Tibial nerve (tissue), 4 donors: ENCODE data around the gene FOLR3. TPM values are rescaled to one million over a fixed set of nuclear protein-coding genes. Genes with fewer than 3 reads are reported as not detected.
A peak's percentile ranks its signal among the peaks of the same experiment; 100 is the strongest.

Experiments
- DNase-seq, 2 donors: peaks; one replicate each; pipeline ENCODE4 v3.0.0-alpha.2; 2019; ENCODE audit warnings: low spot score in 2 of 2
- H3K27ac ChIP-seq, 4 donors: fragments of 200-600 bp; sonication (generic) in 3 of 4; one replicate each; pipeline ENCODE4 v1.5.1; 2017 to 2019; ENCODE audit warnings: mild to moderate bottlenecking in 1 of 4
- H3K27me3 ChIP-seq, 2 donors: fragments of 200-600 bp; sonication (generic) in 1 of 2; one replicate each; pipeline versions ENCODE4 v1.5.1 to v1.6.0; 2017 to 2019
- H3K36me3 ChIP-seq, 3 donors: fragments of 200-600 bp; sonication (generic); one replicate each; pipeline ENCODE4 v1.5.1; 2018 to 2019
- H3K4me1 ChIP-seq, 4 donors: fragments of 200-600 bp; sonication (generic) in 3 of 4; one replicate each; pipeline ENCODE4 v1.5.1; 2017 to 2019
- H3K4me3 ChIP-seq, 4 donors: fragments of 200-600 bp; sonication (generic) in 3 of 4; one replicate each; pipeline ENCODE4 v1.5.1; 2017 to 2019; ENCODE audit warnings: mild to moderate bottlenecking in 1 of 4, moderate library complexity in 1 of 4
- H3K9me3 ChIP-seq, 4 donors: fragments of 200-600 bp; sonication (generic) in 3 of 4; one replicate each; pipeline ENCODE4 v1.5.1; 2017 to 2019
- EP300 ChIP-seq, 2 donors: sonication (generic); formaldehyde crosslinking; IDR thresholded peaks; one replicate each; pipeline ENCODE4 v1.6.1; 2017; ENCODE audit warnings: antibody characterized with exemption in 2 of 2, mild to moderate bottlenecking in 1 of 2
- POLR2A ChIP-seq, 2 donors: fragments of 450-650 bp; IDR thresholded peaks; one replicate each; pipeline ENCODE4 v1.6.1; 2017; ENCODE audit warnings: antibody characterized with exemption in 2 of 2, mild to moderate bottlenecking in 2 of 2, moderate library complexity in 2 of 2
- WGBS, 2 donors: methylation state at CpG; one replicate each; pipeline ENCODE4 v1.1.5; 2018; 5-methylcytosine and 5-hydroxymethylcytosine counted together
- total RNA-seq, 4 donors: library from RNA; depleted of rRNA; stranded (reverse); fragments of >200 nt; gene quantifications; one replicate each; pipeline ENCODE4 v1.1.0, GENCODE V29; 2016
- TF ChIP-seq, protein P1 (sequence below), 5 experiments: fragments of 200-600 bp in 3 of 5; fragments of 450-650 bp in 2 of 5; sonication (generic) in 3 of 5; IDR thresholded peaks; one replicate each; pipeline ENCODE4 v1.5.1; 2016 to 2019; ENCODE audit warnings: antibody characterized with exemption in 5 of 5, mild to moderate bottlenecking in 3 of 5, moderate library complexity in 2 of 5

FOLR3 gene
- total RNA-seq, 4 donors from 2014 or later = 0.63 TPM; not detected in 3

DNA sequence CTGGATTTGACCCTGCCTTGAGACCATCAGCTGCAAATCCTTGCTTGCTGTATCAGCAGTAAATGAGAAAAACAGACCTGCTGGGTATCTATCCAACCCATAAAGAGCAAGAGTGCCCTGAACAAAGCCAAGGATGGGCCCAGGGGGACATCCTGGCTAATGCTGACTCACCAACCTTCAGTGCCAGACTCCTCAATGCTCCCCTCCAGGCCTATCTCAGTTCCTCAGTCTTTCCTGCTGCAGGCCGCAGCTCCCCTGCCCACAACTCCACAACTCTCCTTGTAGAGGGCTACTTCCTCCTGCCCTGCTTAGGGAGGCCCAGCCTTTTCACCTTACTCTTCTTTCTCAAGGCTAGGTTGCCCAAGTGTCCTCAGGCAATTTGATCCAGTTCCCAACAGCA, 35.1 kb upstream of the FOLR3 start:
- Histone ChIP-seq H3K9me3 (no peaks in the 10 kb centered on the region), H3K4me1 (peaks cover 2 to 45% (median 25%) of the 10 kb centered on the region in 4 donors), H3K4me3 (no peak overlapping the region), H3K27me3 (no peaks in the 10 kb centered on the region), H3K36me3 (peaks cover 0 to 56% (median 21%) of the 10 kb centered on the region in 3 donors), H3K27ac (peak overlapping the region in 2 of 4 donors; percentile 15 to 48)
- TF ChIP-seq POLR2A (IDR thresholded peaks at IDR 0.05) (no peak), EP300 (IDR thresholded peaks at IDR 0.05) (no peak)
- TF ChIP-seq, protein P1, sequence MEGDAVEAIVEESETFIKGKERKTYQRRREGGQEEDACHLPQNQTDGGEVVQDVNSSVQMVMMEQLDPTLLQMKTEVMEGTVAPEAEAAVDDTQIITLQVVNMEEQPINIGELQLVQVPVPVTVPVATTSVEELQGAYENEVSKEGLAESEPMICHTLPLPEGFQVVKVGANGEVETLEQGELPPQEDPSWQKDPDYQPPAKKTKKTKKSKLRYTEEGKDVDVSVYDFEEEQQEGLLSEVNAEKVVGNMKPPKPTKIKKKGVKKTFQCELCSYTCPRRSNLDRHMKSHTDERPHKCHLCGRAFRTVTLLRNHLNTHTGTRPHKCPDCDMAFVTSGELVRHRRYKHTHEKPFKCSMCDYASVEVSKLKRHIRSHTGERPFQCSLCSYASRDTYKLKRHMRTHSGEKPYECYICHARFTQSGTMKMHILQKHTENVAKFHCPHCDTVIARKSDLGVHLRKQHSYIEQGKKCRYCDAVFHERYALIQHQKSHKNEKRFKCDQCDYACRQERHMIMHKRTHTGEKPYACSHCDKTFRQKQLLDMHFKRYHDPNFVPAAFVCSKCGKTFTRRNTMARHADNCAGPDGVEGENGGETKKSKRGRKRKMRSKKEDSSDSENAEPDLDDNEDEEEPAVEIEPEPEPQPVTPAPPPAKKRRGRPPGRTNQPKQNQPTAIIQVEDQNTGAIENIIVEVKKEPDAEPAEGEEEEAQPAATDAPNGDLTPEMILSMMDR (IDR thresholded peaks at IDR 0.05) = no peak
- DNase-seq = no peak
- WGBS, 2 donors = 76 to 79% methylated on average over 1 of the region's 1 CpG

DNA sequence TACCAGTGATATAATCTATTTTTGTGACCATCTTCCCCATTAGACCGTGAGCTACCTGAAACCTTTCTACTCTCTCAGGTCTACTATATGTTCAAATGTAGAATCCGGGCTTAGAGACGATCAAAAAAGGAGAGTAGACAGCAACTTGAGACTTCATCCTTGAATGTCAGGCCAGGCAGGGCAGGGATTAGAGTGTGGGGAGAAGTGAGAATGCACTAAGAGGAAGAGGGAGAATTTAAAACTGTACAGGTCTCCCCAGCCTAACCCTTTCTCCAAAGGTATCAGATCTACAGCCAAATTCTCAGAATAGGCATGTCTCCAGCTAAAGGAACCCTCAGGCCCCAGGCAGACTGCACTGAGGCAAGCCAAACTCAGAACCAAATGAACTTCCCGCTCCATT, 33.4 kb upstream of the FOLR3 start:
- peaks cover 0 to 39% (median 14%) of the 10 kb centered on the region in 3 donors for H3K36me3 ChIP-seq
- H3K4me3 ChIP-seq = peak overlapping the region; percentile 81 to 92 (median 85)
- TF ChIP-seq EP300 (IDR thresholded peaks at IDR 0.05) (no peak), POLR2A (IDR thresholded peaks at IDR 0.05) (no peak)
- TF ChIP-seq, protein P1 (IDR thresholded peaks at IDR 0.05) = no peak
- 44 to 53% methylated on average over 4 of the region's 4 CpGs for WGBS, 2 donors
- H3K27ac ChIP-seq = peak overlapping the region; percentile 90 to 97 (median 94)
- no peaks in the 10 kb centered on the region for H3K27me3 ChIP-seq
- DNase-seq = no peak
- peaks cover 2 to 45% (median 25%) of the 10 kb centered on the region in 4 donors for H3K4me1 ChIP-seq
- H3K9me3 ChIP-seq = no peaks in the 10 kb centered on the region

DNA sequence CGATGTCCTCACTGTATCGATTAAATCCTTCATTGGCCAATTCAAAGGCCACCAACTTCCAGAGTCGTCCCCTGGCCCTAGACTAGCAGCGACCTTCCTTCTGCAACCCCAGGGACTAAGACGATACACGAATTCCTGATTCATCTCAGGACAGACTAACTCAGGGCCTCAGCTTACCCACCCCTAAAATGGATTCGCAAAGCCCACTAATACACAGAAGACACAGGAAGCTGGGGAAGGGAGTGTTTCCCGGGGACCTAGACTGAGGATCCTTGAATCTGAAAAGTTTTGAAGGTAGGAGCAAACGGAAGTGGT, 32.9 kb upstream of the FOLR3 start:
- no peaks in the 10 kb centered on the region for H3K9me3 ChIP-seq
- WGBS, 2 donors = 2 to 4% methylated on average over 9 of the region's 9 CpGs

DNA sequence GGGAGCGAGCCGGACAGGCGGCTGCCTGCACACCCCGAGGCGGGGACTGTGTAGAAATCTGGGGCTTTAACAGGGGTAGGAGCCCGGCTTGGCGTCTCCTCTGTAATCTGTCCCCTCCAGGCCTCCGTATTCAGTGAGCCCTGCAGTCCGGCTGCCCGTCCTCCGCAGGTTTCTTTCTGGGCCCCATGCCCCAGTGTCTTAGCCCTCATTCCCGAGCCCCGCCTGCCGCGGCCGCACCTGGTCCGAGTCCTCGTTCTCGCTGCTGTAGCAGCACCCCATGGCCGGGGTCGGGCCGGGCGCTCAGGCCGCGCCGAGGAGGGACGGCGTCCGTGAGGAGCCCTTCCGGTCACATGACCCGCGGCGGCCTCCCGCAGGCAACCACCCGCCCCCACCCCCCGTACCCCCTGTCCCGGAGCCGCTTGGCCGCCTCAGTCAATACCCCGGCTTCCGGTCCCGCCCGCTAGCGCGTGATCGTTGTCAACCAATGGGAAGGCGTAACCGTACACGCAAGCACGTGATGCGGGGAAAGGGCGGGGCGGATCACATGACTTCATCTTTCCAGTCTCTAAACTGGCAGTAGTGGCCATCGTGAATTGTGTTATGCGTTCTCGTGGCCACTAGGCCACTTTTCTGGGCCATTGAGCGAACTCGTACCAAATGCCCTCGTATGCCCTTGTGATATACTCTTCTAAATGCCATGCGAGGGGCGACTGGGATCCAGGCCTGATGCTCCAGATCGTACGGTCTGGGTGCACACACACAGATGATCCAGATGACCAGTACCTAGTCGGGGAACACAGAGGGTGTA, 32.4 kb upstream of the FOLR3 start, which contains the start of gene LAMTOR1:
Gene LAMTOR1, minus strand, starts transcription at position 352 of the 808 bp plus-strand sequence. Its CDS starts 73 bp downstream, at position 279.
- TF ChIP-seq POLR2A (IDR thresholded peaks at IDR 0.05) (peak; percentile 36 to 83), EP300 (IDR thresholded peaks at IDR 0.05) (peak; percentile 52 to 96)
- TF ChIP-seq, protein P1 (IDR thresholded peaks at IDR 0.05) = peak; percentile 19 to 75 (median 38)
- Histone ChIP-seq H3K27ac (peak within 1 kb of the TSS; percentile 90 to 97 (median 94)), H3K4me3 (peak within 1 kb of the TSS; percentile 81 to 92 (median 85)), H3K9me3 (no peaks in the 10 kb centered on the region), H3K36me3 (peaks cover 0 to 37% (median 4%) of the 10 kb centered on the region in 3 donors), H3K27me3 (no peaks in the 10 kb centered on the region), H3K4me1 (peaks cover 2 to 45% (median 25%) of the 10 kb centered on the region in 4 donors)
- DNase-seq = peak; percentile 100
- WGBS, 2 donors = 2 to 3% methylated on average over 31 to 52 of the region's 64 CpGs

More for the DNA sequence above, 32.9 kb upstream of the FOLR3 start:
- H3K4me1 ChIP-seq = peaks cover 2 to 45% (median 25%) of the 10 kb centered on the region in 4 donors
- H3K27me3 ChIP-seq = no peaks in the 10 kb centered on the region
- peak overlapping the region; percentile 90 to 97 (median 94) for H3K27ac ChIP-seq
- peaks cover 0 to 37% (median 10%) of the 10 kb centered on the region in 3 donors for H3K36me3 ChIP-seq
- DNase-seq = no peak
- H3K4me3 ChIP-seq = peak overlapping the region; percentile 81 to 92 (median 85)
- no peak for TF ChIP-seq EP300 (IDR thresholded peaks at IDR 0.05)

DNA sequence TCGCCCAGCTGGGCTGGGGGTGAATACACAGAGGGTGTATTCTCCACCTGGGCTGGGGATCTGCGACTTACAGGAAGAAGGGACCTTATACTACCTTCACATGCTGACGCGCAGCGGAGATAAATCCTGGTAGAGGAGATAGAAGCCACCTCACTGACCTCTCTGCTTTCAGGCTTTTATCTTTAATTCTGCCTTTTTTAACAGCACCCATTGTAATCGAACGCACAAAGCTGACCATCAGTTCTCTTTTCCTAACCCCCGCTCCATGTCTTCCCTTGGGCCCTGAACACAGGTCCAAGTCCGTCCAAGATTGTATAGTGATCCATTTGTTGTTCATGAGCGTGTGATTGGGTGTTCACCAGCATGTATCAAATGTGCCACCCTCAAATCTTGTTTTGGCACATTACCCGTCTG, 31.8 kb upstream of the FOLR3 start:
- Histone ChIP-seq H3K4me1 (peaks cover 2 to 45% (median 25%) of the 10 kb centered on the region in 4 donors), H3K27me3 (no peaks in the 10 kb centered on the region), H3K27ac (peak overlapping the region; percentile 90 to 97 (median 94)), H3K9me3 (no peaks in the 10 kb centered on the region), H3K4me3 (peak overlapping the region; percentile 36 to 85 (median 83)), H3K36me3 (peaks cover 0 to 37% (median 0%) of the 10 kb centered on the region in 3 donors)
- no peak for DNase-seq
- TF ChIP-seq POLR2A (IDR thresholded peaks at IDR 0.05) = no peak
- TF ChIP-seq, protein P1 (IDR thresholded peaks at IDR 0.05) = peak in 1 of 5 experiments; percentile 31
- WGBS, 2 donors = 78 to 82% methylated on average over 11 of the region's 11 CpGs
